Neural cell (in vitro differentiated cells): ENCODE results near the gene ZNF428. TPM values are rescaled to one million over a fixed set of nuclear protein-coding genes. Genes with fewer than 3 reads are reported as not detected.

Experiments used
- H2AFZ ChIP-seq: fragments of 200-600, 300-800 bp; sonication (generic), shearing (Covaris generic); 2 replicates; pipeline ENCODE4 v1.6.0; 2014; ENCODE audit warnings: low read depth, mild to moderate bottlenecking, antibody characterized with exemption, low read length, moderate library complexity
- H3F3A ChIP-seq: fragments of 200-600 bp; shearing (Covaris generic); 2 replicates; pipeline ENCODE4 v1.6.1; 2016; ENCODE audit warnings: mild to moderate bottlenecking, moderate library complexity, mixed read lengths, antibody characterized with exemption, low read length; ENCODE audit not compliant: insufficient read depth, poor library complexity, severe bottlenecking
- H3K27ac ChIP-seq: fragments of 200-600, 300-800 bp; sonication (generic), shearing (Covaris generic); 2 replicates; pipeline ENCODE4 v1.5.1; 2014; ENCODE audit warnings: mild to moderate bottlenecking, low read length, moderate library complexity
- H3K27me3 ChIP-seq: fragments of 300-800, 200-600 bp; sonication (generic), shearing (Covaris generic); 2 replicates; pipeline ENCODE4 v1.6.0; 2014; ENCODE audit warnings: mild to moderate bottlenecking, low read depth, low read length, moderate library complexity; ENCODE audit not compliant: insufficient read depth
- H3K36me3 ChIP-seq: fragments of 300-800, 200-600 bp; sonication (generic), shearing (Covaris generic); 2 replicates; pipeline ENCODE4 v1.5.1; 2014; ENCODE audit warnings: mild to moderate bottlenecking, antibody characterized with exemption, low read length, moderate library complexity; ENCODE audit not compliant: insufficient read depth
- H3K4me2 ChIP-seq: fragments of 300-800, 200-600 bp; sonication (generic), shearing (Covaris generic); 2 replicates; pipeline ENCODE4 v1.6.0; 2014; ENCODE audit warnings: mild to moderate bottlenecking, low read length
- H3K4me3 ChIP-seq: fragments of 300-800, 200-600 bp; sonication (generic), shearing (Covaris generic); 2 replicates; pipeline ENCODE4 v1.5.1; 2014; ENCODE audit warnings: mild to moderate bottlenecking, low read length, moderate library complexity
- H3K79me2 ChIP-seq: fragments of 200-600 bp; shearing (Covaris generic); replicated peaks from 2 replicates; pipeline ENCODE4 v1.6.0; 2014; ENCODE audit warnings: mild to moderate bottlenecking, low read length, moderate library complexity; ENCODE audit not compliant: insufficient read depth
- H3K9ac ChIP-seq: fragments of 300-800, 200-600 bp; sonication (generic), shearing (Covaris generic); 2 replicates; pipeline ENCODE4 v1.6.1; 2016; ENCODE audit warnings: mild to moderate bottlenecking, low read length, mixed read lengths
- H3K9me2 ChIP-seq: fragments of 200-600 bp; shearing (Covaris generic); 2 replicates; pipeline ENCODE4 v1.6.1; 2016; ENCODE audit warnings: mild to moderate bottlenecking, low read length, mixed read lengths; ENCODE audit not compliant: insufficient read depth
- H3K9me3 ChIP-seq: fragments of 200-600, 300-800 bp; sonication (generic), shearing (Covaris generic); 2 replicates; pipeline ENCODE4 v1.6.1; 2016; ENCODE audit warnings: mild to moderate bottlenecking, mixed run types, low read length, moderate library complexity, mixed read lengths
- H4K20me1 ChIP-seq: fragments of 200-600 bp; shearing (Covaris generic); 2 replicates; pipeline ENCODE4 v1.6.1; 2016; ENCODE audit warnings: mild to moderate bottlenecking, mixed run types; ENCODE audit not compliant: insufficient read depth
- CTCF ChIP-seq: fragments of 450-650 bp; IDR thresholded peaks from 2 replicates; pipeline ENCODE4 v1.5.1; 2014; ENCODE audit warnings: antibody characterized with exemption, mild to moderate bottlenecking, moderate library complexity; ENCODE audit not compliant: poor library complexity, severe bottlenecking
- EP300 ChIP-seq: fragments of 450-650 bp; conservative IDR thresholded peaks from 2 replicates; pipeline ENCODE4 v1.6.1; 2014; ENCODE audit warnings: antibody characterized with exemption, mild to moderate bottlenecking, moderate library complexity; ENCODE audit not compliant: poor library complexity, severe bottlenecking
- EZH2 ChIP-seq: fragments of 200-600, 300-800 bp; shearing (Covaris generic), sonication (generic); IDR thresholded peaks from 2 replicates; pipeline ENCODE4 v1.6.1; 2014; ENCODE audit warnings: antibody characterized with exemption, low read length, borderline replicate concordance, mild to moderate bottlenecking; ENCODE audit not compliant: insufficient read depth, poor library complexity, severe bottlenecking
- MXI1 ChIP-seq: fragments of 450-650 bp; conservative IDR thresholded peaks from 2 replicates; pipeline ENCODE4 v1.6.1; 2014; ENCODE audit warnings: antibody characterized with exemption, mild to moderate bottlenecking; ENCODE audit not compliant: poor library complexity, severe bottlenecking
- POLR2AphosphoS5 ChIP-seq: IDR thresholded peaks from 2 replicates; pipeline ENCODE4 v1.6.1; 2012
- RAD21 ChIP-seq: fragments of 450-650 bp; conservative IDR thresholded peaks from 2 replicates; pipeline ENCODE4 v1.6.1; 2014; ENCODE audit warnings: antibody characterized with exemption, mild to moderate bottlenecking, moderate library complexity
- REST ChIP-seq: IDR thresholded peaks from 2 replicates; pipeline ENCODE4 v1.6.1; 2012; ENCODE audit warnings: borderline replicate concordance
- SMC3 ChIP-seq: fragments of 450-650 bp; conservative IDR thresholded peaks from 2 replicates; pipeline ENCODE4 v1.6.1; 2014; ENCODE audit warnings: antibody characterized with exemption, mild to moderate bottlenecking, moderate library complexity; ENCODE audit not compliant: poor library complexity
- TAF1 ChIP-seq: IDR thresholded peaks from 2 replicates; pipeline ENCODE4 v1.6.1; 2012; ENCODE audit warnings: low read depth
- polyA plus RNA-seq: library from polyadenylated mRNA; depleted of rRNA; stranded (reverse); fragments of >200 nt; gene quantifications from 2 replicates; pipeline ENCODE4 v1.2.3, GENCODE V29; 2014

Gene ZNF428
- polyA plus RNA-seq, 1 donor from 2014 or later = 1,008 TPM

GRCh38 chr19:43638995-43639518 lies 19.6 kb upstream of the ZNF428 start:
- Histone ChIP-seq H2AFZ (peak overlapping the region; percentile 40), H3F3A (no peaks in the 10 kb centered on the region), H3K9me2 (no peaks in the 10 kb centered on the region), H4K20me1 (no peaks in the 10 kb centered on the region), H3K27me3 (no peaks in the 10 kb centered on the region), H3K9ac (peak overlapping the region; percentile 96), H3K36me3 (no peaks in the 10 kb centered on the region), H3K9me3 (no peaks in the 10 kb centered on the region), H3K4me3 (peak overlapping the region; percentile 85), H3K79me2 (peaks cover 57% of the 10 kb centered on the region), H3K4me2 (peak overlapping the region; percentile 77), H3K27ac (peak overlapping the region; percentile 95)
- no peak for TF ChIP-seq EP300
- TF ChIP-seq TAF1 = no peak
- TF ChIP-seq MXI1 = no peak
- TF ChIP-seq SMC3 = no peak
- no peak for TF ChIP-seq RAD21
- TF ChIP-seq REST = no peak
- no peak for TF ChIP-seq CTCF
- TF ChIP-seq EZH2 = no peak
- no peak for TF ChIP-seq POLR2AphosphoS5

GRCh38 chr19:43638214-43638994 lies 19.0 kb upstream of the ZNF428 start:
- Histone ChIP-seq H3K27ac (peak overlapping the region; percentile 95), H3K4me3 (peak overlapping the region; percentile 85), H3K9ac (peak overlapping the region; percentile 96)

More at GRCh38 chr19:43638214-43638994, 19.0 kb upstream of the ZNF428 start:
- peaks cover 62% of the 10 kb centered on the region for H3K79me2 ChIP-seq
- H3K36me3 ChIP-seq = no peaks in the 10 kb centered on the region
- TF ChIP-seq EP300 (no peak), REST (no peak), RAD21 (no peak), EZH2 (no peak), POLR2AphosphoS5 (no peak), TAF1 (no peak), SMC3 (no peak), MXI1 (no peak), CTCF (no peak)
- H4K20me1 ChIP-seq = no peaks in the 10 kb centered on the region
- H3K9me3 ChIP-seq = no peaks in the 10 kb centered on the region
- peak overlapping the region; percentile 40 for H2AFZ ChIP-seq
- H3F3A ChIP-seq = no peaks in the 10 kb centered on the region
- no peaks in the 10 kb centered on the region for H3K27me3 ChIP-seq
- H3K9me2 ChIP-seq = no peaks in the 10 kb centered on the region
- H3K4me2 ChIP-seq = peak overlapping the region; percentile 77
